GM19395 (cell line): Measurements from ENCODE around the gene BICDL2.

Experiments
- ATAC-seq: cut with Tn5 transposase; IDR thresholded peaks from one replicate; pipeline ENCODE4 v1.9.1; 2021; ENCODE audit warnings: mild to moderate bottlenecking, moderate library complexity; ENCODE audit not compliant: unreplicated experiment

Gene BICDL2

DNA sequence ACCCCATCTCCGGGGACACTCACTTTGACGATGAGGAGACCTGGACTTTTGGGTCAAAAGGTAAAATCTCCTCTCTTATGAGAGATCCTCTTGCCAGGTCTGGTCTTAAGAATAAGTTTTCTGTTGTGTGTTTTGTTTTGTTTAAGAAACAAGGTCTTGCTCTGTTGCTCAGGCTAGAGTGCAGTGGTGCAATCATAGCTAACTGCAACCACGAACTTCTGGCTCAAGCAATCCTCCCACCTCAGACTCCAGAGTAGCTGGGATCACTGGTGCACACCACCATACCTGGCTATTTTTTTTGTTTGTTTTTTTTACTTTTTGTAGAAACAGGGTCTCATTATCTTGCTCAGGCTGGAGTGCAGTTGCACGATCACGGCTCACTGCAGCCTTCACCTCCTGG is 13.7 kb upstream of the BICDL2 start:
- ATAC-seq = no peak

DNA sequence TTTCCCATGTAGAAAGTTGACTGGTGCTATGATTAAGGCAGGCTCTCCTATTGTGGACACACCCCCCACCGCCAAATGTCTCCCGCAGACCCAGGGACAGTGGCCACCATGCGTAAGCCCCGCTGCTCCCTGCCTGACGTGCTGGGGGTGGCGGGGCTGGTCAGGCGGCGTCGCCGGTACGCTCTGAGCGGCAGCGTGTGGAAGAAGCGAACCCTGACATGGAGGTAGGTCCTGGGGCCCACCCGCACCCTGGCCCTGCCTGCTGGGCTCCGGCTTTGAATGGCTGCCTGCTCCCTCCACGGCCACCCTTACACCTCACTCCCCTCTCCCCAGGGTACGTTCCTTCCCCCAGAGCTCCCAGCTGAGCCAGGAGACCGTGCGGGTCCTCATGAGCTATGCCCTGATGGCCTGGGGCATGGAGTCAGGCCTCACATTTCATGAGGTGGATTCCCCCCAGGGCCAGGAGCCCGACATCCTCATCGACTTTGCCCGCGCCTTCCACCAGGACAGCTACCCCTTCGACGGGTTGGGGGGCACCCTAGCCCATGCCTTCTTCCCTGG is 13.3 kb upstream of the BICDL2 start:
- ATAC-seq = no peak

DNA sequence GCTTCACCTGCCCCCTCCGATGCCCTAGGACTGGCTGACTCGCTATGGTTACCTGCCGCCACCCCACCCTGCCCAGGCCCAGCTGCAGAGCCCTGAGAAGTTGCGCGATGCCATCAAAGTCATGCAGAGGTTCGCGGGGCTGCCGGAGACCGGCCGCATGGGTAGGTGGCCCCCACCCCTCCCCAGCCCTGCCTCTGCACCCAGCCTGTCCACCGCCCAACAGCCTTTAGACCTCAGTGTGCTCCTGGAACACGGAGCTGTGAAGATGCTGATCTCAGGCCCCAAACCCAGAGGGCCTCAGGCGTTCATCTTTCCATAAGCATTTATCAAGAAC is 10.6 kb upstream of the BICDL2 start:
- no peak for ATAC-seq

DNA sequence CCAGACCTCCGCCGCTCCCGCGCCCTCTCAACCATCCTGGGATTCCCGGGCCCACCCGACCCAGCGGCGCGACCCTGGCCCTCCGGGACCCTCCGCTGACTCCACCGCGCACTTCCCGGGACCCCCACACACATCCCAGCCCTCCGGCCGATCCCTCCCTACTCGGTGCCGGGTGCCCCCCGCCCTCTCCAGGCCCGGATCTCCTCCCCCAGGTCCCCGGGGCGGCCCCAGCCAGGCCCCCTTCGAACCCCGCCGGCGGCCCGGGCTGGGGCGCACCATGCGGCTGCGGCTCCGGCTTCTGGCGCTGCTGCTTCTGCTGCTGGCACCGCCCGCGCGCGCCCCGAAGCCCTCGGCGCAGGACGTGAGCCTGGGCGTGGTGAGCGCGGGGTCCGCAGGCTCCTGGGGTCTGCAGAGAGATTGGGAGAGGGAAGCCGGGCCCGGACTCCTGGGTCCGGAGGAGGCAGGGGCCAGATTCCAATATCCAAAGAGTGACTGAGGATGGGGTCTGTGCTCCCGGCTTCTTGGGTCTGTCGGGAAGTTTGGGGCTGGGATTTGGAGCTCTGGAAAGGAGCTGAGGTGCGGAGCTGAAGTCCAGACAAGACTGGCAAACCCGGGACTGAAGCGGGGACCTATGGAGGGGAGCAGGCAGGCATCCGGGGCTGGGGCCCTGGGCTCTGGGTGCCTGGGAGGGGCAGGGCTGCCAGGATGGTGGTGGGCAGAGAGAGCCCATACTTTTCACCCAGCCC is 10.1 kb upstream of the BICDL2 start:
- no peak for ATAC-seq

DNA sequence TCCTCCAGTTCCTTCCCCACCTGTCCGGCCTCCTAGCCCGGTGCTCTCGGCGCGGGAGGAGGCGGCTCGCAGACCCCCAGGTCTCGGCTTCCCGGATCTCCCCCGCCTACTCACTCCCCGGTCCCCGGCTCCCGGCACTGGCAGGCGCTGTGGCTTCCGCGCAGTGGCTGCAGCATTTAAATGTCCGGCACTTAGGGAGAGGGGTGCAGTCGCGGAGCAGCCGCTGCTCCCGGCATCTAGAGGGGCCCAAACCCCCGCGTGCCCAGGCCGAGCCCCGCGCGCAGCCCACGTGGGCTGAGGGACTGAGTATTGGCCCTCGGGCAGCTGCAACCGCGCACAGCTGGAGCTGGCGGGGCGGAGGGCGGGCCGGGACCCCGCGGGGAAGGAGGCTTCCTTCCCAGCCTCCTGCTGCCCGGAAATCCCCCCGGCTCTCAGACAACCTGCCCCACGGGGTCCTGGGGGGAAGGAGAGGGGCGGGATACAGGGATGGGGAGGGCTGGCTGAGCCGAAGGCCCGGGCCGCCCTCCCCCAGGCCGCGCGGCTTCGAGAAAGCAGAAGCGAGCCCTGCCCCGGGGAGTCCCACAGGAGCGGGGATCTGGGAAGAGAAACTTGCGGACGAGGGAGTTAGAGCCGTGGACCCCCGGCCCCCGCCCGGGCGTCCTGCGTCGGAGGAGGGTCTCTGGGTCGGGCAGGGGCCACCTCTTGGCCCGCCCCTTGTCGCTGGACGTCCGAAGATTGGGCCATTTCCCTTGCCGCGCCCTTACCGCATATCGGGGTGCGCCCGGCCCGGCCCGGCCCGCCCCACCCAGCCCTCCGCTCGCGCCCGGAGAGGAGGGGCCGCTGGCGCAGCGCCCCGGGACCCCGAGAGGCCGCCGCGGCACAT is 9.3 kb upstream of the BICDL2 start, which contains the start of gene MMP25:
TSS of gene MMP25 (plus strand) at position 804 of the 883 bp plus-strand sequence. CDS start 357 bp downstream, outside the sequence.
- no peak for ATAC-seq

DNA sequence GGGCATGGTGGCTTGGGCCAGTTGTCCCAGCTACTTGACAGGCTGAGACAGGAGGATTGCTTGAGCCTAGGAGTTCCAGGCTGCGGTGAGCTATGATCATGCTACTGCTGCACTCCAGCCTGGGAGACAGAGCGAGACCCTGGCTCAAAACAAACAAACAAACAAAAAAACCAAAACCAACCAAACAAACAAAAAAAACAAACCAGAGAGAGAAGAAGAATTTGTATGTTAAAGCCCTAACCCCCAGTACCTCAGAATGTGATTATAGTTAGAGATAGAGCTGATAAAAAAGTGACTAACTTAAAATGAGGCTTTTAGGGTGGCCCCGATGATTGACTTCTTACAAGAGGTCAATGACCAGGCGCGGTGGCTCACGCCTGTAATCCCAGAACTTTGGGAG is 8.0 kb upstream of the BICDL2 start:
- ATAC-seq = no peak

DNA sequence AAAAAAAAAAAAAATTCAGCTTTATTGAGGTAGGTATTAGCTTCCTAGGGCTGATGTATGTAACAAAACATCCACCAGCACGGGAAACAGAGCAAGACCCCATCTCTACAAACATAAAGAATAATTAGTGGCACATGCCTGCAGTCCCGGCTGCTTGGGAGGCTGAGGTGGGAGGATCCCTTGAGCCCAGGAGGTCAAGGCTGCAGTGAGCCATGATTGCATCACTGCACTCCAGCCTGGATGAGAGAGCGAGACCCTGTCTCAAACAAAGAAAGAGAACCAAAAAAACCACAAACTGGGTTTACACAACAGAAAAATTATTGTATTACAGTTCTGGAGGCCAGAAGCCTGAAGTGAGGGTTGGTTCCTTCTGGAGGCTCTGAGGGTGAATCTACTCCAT is 5.6 kb upstream of the BICDL2 start:
- ATAC-seq = no peak

DNA sequence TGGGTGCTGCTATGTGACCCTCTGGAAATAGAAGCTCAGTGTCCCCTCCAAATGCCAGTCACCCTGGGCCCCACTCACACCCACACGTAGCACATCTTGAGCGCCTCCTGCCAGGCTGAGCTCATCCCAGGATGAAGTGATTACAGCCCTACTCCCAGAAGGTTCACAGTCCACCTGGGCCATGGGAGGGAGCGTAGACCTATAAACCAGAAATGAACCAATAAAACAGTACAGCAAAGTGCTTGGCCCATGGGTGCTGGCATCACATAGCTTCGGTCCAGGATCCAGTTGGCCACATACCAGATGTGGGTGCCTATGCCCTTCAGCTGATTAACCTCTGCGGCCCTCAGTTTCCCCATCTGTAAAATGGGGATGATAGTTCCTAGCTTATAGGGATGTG is 2.2 kb upstream of the BICDL2 start:
- no peak for ATAC-seq

DNA sequence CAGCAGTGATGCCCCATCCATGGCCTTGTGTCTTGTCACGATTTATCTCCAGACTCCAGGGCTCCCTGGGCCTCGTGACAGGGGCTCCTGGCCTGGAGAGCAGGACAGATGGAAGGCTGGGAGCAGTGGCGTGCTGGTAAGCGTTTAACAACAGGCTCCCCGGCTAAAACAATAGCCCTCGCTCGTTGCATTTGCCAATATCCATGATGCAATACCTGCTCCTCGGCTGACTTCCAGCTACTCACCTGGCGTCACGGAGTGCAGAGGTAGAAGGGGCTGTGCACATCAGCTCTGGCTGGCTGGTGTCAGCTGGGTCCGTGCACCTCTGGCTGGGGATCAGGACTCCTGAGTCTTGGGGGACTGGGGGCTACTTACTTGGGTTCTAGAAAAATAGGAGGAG is 1.5 kb upstream of the BICDL2 start:
- no peak for ATAC-seq

DNA sequence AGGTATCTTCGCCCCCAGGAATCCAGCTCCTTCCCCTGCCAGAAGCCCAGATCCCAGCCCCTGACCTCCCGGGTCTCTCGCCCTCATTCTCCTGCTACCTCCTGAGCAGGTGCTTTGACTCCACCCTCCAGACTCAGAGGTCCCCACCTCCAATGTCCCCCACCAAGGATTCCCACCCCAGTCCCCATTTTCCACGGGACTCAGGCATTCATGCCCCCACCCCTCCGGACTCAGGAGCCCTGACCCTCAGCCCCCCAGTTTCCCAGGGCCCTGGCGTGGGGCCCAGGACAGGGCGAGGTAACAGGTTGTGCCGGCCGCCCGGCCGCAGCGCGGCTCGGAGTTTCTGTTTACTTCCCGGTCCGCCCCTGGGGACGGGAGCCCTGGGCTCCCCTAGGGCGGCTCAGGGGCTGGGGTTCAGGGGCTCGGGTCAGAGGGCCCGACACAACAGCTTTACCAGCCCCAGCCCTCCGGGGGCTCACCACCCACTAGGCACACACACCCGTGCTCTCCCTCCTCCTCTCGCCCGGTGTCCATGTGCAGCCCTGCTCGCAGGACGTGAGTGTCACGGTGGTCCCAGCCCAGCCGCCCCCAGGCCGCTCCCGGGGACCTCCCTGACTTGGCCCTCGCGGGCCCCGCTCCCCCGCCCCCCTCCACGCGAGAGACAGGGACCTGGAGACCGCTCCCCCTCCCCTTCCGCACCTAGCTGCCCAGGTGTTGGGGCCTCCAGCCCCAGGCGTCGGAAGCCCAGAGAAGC is 595 bp downstream of the BICDL2 start:
- ATAC-seq = no peak

DNA sequence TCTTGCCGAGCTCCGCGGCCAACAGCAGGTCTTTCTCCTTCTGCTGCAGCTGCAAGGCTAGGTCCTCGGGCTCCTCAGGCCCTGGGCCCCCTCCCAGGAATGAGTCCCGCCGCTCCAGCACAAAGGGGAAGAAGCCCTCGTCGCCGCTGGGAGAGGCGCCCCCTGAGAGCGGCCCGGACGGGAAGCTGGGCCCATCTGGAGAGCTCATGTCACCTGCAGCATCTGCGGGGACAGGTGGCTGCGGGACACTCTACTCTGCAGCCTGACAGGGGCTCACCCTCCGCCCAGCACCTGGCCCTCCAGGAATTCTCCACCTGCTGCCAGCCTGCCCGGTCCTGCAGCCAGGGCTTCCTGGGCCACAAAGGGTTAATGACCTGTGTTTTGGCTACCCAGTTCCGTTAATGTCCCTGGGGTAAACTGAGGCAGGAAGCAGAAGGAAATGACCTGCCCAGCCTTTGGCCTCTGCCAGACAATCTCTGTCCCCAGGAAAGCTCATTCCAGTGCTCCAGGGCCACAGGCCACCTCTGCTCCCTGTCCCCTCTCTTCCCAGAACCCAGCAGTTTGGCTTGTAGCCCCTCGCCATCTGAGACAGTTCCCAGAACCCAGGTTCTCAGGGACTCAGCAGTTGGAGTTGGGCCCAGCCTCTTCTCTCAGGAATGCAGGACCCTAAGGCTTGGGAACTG is 1.3 kb downstream of the BICDL2 start:
- ATAC-seq = no peak

DNA sequence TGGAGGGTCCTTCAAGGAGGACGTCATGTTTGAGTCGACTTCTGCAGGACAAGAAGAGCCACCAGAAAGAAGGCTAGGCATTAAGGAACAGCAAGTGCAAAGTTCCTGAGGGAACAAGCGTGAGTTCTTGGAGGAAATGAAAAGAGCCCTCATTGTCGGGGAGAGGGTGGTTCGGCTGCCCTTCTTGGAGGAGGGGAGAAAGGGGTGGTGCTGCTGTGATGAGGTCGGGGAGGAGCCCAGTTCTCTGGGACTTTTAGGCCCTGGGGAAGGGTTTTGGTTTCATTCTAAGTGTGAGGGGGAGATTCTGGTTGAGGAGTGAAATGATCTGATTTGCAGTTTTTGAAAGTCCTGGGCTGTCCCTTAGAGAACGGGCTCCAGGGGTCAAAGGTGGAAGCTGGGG is 4.1 kb downstream of the BICDL2 start:
- no peak for ATAC-seq

DNA sequence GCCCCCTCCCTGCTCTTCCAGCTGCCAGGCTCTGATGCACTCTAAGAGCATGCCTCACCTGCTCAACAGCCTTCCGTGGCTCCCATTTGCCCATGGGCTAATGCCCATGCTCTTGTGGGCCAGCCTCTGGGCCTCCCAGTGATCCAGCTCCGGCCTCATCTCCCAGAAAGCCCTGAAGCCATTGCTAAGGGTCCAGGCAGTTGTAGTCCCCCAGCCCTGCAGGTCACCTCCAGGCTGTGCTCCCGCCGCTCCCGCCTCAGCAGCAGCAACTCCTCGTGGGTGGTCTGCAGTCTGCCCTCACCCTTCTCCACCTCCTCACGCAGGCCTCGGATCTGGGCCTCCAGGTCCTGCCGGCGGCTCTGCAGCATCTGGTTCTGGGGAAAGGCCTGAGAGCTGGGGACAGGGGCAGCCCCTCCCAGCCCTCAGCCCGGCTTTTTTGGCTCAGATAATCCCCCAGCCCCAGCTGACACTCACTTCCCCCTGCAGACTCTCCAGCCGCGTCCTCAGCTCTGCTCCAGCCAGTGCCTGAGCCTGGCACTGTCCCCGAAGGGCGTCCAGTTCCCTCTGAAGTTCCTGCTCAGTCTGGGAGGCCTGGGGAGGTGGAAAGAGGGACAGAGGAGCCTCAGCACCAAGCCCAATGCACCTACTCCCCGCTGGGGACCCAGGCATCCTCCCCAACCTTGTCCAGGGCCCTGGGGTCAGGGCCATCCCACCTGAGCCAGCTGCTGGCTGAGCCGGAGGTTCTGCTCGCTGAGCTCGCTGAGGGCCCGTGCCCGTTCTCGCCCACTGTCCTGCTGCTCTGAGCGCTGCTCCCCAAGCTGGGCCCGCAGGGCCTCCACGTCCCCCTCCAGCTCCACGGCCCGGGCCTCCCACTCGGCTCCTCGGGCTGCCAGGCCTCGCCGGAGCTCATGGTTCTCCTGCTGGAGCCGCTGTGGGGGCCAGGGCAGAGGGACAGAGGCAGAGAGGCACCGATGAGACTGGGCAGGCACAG is 6.2 kb downstream of the BICDL2 start:
- ATAC-seq = no peak

DNA sequence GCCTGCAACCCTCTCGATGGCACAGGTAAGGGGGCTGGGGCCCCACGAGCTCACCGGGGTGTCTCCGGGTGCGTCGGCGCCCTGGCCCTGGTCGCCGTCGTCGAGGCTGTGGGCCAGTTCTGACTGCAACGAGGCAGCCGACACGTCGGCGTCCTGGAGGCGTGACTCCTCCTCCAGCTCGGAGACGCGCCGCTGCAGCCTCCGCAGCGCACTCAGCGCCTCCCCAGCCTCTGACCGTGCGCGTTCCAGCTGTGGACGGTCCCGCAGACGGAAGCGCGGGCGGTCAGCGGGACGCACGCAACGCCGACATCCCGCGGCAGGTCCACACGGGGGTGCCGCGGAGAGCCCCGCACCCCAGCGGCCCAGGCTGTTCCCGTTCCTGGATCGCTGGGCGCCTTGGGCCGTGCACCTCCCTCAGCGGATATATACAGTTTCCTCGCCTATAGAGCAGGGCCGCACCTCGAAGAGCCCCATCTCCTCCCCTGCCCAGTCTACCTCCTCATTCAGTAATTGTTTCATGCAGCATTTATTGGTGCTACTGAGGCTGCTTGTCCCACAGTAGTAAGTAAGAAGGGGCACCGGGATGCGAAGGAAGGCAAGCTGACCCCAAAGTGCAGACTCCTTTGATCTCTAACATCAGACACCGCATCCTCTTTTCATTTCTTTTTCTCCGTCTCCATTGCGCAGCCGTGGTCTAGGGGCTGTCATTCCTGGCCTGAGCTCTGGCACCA is 7.1 kb downstream of the BICDL2 start:
- ATAC-seq = no peak

DNA sequence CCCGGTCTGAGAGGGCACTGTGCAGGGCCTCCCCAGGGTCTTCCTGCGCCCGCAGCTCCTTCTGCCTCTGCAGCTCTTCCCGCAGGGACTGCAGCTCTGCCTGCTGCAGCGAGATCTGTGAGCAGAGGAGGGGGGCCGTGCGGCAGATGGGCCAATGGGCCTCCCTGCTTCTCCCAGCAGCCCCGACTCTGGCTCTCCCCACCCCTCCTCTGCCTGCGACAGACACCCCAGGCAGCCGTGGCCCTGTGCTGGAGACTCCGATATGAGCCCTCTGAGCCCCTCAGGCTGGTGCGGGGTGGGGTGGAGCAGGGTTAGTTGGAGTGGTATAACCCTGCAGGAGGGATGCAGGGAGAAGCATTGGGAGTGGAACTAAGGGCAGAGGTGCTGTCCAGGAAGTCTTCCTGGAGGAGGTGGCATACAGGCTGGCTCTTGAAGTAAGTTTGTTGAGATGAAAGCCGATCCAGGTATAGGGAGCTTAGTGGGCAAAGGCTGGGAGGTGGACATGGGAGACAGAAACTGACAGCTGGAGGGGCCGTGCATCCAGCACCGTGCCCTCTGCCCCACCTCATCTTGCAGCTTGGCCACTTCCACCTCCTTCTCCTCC is 7.9 kb downstream of the BICDL2 start:
- no peak for ATAC-seq

DNA sequence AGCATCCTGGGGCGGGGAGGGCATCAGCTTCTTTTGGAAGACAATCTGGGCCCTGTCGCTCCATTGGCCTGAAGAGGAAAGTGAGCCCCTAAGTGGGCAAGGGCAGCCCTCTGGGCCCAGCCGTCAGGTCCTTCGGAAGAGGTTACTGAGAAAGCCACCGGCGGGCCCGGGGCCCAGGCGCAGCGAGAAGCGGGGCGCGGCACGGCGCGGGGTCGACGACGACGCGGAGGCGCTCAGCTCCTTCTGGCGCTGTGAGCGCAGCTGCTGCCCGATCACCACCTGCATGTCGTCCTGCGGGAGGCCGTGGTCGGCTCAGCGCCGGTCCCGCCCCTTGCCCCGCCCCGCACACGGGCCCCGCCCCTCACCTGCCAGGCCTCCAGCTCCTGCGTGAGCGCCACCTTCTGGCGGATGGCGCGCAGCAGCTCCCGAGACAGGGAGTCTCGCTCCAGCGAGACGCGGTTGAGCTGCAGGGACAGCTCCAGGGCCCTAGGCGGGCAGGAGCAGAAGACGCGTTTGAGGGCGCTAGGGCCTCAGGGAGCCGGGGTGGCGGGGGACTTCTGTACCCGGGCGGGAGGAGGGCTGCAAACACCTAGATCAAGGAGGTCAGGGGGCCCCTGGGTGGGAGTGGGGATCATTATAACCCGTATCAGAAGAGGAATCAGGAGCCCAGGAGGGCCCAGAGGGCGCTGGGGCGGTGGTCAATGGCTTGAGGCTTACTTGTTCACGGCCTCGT is 8.6 kb downstream of the BICDL2 start:
- no peak for ATAC-seq

DNA sequence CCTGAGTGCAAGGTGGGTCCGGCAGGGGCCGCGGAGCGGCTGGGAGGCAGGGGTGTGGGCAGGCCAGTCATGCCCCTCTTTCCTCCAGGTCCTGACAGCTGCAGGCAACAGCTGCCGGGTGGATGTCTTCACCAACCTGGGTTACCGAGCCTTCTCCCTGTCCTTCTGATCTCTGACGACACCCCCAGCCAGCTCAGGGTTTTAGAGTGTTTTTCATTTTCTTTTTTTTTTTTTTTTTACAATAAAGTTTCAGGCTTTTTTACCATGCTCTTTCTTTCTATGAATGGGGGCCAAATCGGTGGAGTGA is 9.3 kb downstream of the BICDL2 start:
- no peak for ATAC-seq
